ENCODE results near the gene ACER3.
"Not testable (repeated sequence)": the region's sequence is repeated elsewhere in the genome, so short reads cannot be mapped to it uniquely, and the experiment has no call there.

The ACER3 gene

GRCh38 chr11:76919887-76920746 lies 59.4 kb downstream of the ACER3 start:
- DNase-seq (ENCODE audit: low read depth), result peak; percentile 70

- DNase-seq (ENCODE audit: low read depth), result no peak
These were observed 66.4 kb downstream of the ACER3 start for GRCh38 chr11:76927160-76927559.

GRCh38 chr11:76935042-76935441 lies 74.3 kb downstream of the ACER3 start:
- DNase-seq (ENCODE audit: low read depth), result no peak

GRCh38 chr11:76939219-76939631 lies 78.5 kb downstream of the ACER3 start:
- no peak for DNase-seq (ENCODE audit: low read depth)

GRCh38 chr11:76944225-76944624 lies 83.5 kb downstream of the ACER3 start:
- no peak for DNase-seq (ENCODE audit: low read depth)

GRCh38 chr11:76946223-76946622 lies 85.5 kb downstream of the ACER3 start:
- no peak for DNase-seq (ENCODE audit: low read depth)

GRCh38 chr11:76947190-76947589 lies 86.5 kb downstream of the ACER3 start:
- DNase-seq (ENCODE audit: low read depth), result no peak

- no peak for DNase-seq (ENCODE audit: low read depth)
These were observed 87.1 kb downstream of the ACER3 start for GRCh38 chr11:76947800-76948199.

- no peak for DNase-seq (ENCODE audit: low read depth)
These were observed 94.9 kb downstream of the ACER3 start for GRCh38 chr11:76955459-76956114.

GRCh38 chr11:76962583-76963416 lies 102.1 kb downstream of the ACER3 start:
- DNase-seq (ENCODE audit: low read depth), result no peak

GRCh38 chr11:76963417-76964168 lies 102.9 kb downstream of the ACER3 start:
- DNase-seq (ENCODE audit: low read depth), result not testable (repeated sequence)

- DNase-seq (ENCODE audit: low read depth), result no peak
These were observed 111.3 kb downstream of the ACER3 start for GRCh38 chr11:76972051-76972450.

- DNase-seq (ENCODE audit: low read depth), result no peak
These were observed 113.6 kb downstream of the ACER3 start for GRCh38 chr11:76974179-76974891.

- no peak for DNase-seq (ENCODE audit: low read depth)
These were observed 114.8 kb downstream of the ACER3 start for GRCh38 chr11:76975513-76975912.

- DNase-seq (ENCODE audit: low read depth), result no peak
These were observed 117.1 kb downstream of the ACER3 start for GRCh38 chr11:76977791-76978190.

- DNase-seq (ENCODE audit: low read depth), result no peak
These were observed 117.5 kb downstream of the ACER3 start for GRCh38 chr11:76978239-76978638.

GRCh38 chr11:76978818-76979217 lies 118.1 kb downstream of the ACER3 start:
- DNase-seq (ENCODE audit: low read depth), result no peak

- DNase-seq (ENCODE audit: low read depth), result no peak
These were observed 119.5 kb downstream of the ACER3 start for GRCh38 chr11:76980196-76980595.

- no peak for DNase-seq (ENCODE audit: low read depth)
These were observed 124.0 kb downstream of the ACER3 start for GRCh38 chr11:76984743-76985142.

GRCh38 chr11:76987203-76987602 lies 126.5 kb downstream of the ACER3 start:
- DNase-seq (ENCODE audit: low read depth), result no peak

GRCh38 chr11:76990628-76991027 lies 129.9 kb downstream of the ACER3 start:
- no peak for DNase-seq (ENCODE audit: low read depth)
